Anterior cingulate cortex (tissue), 58 donors: ENCODE measurements around the gene SHISA6.

ENCODE experiments used
- DNase-seq, 58 donors: peaks; one replicate each; lab custom pipeline; 2025; lab: John Stamatoyannopoulos, UW

SHISA6 gene

DNA sequence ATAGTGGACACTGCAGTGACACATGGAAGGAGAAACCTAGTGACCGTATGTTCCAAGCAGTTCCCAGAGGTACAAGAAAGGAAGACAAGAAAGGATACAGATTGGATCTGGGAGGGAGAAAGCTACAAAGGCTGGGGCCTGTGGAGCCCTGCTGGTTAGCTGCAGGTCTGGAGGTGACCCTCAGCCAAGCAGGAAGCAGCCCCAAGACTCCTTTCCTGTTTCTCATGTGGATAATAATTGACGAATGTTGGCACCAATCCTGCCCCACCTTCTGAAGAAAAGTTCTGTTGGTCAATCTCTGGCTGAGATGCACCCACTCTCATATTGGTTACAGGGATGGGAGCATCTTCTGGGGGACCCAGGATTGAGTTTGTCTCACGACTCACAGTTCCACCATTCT lies 99.8 kb downstream of the SHISA6 start:
- DNase-seq: no peak

DNA sequence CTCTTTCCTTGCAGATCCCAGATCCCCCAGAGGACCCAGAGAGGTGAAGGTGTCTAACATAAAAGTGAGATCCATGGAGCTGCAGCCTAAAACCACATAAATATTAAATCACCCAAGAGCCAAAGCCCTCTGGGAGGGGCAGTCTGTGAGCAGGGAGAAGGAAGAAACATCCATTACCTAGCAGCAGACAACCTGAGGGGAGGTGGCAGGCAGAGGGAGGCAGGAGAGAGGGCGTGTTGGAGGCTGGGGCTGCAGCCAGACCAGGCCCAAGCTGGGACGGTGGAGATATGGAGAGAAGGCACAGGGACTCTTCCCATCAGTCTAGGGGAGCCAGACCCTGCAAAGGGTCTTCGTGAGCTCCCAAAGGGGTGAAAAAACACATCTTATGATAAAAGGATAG lies 101.1 kb downstream of the SHISA6 start:
- DNase-seq: no peak

DNA sequence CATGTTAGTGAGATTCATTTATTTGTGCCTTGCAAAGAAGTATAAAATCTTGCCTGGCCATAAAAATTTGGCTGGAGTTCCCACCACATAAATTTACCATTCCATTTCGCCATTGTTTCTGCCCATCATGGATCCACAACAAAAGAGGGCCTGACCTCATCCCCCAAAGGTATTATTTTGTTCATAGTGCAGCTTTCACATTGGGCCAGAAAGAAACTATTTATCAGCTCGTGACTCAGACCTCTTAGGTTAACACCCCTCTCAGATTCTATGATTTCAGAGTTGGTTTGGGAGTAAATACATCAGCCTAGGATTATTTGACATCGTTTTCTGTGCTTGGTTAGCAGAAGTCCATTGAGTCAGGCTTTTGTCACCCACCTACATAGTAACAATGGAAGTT lies 108.1 kb downstream of the SHISA6 start:
- no peak for DNase-seq

DNA sequence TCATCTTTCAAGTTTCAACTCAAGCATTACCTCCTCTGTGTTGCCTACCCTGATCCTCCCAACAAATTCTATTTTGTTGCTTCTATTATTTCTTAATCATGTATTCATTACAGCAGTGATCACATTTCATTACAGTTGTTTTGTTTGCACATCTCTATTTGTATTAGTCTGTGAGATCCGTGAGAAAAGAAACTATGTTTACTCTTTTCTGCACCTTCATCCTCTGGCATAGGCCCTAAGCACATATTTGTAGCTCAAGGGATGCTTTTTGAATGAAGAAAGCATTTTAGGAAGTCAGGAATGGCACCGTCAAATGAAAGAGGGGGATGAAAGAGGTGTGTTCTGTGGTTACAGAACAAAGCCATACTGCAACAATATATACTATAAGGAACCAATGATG lies 110.5 kb downstream of the SHISA6 start:
- DNase-seq: no peak

DNA sequence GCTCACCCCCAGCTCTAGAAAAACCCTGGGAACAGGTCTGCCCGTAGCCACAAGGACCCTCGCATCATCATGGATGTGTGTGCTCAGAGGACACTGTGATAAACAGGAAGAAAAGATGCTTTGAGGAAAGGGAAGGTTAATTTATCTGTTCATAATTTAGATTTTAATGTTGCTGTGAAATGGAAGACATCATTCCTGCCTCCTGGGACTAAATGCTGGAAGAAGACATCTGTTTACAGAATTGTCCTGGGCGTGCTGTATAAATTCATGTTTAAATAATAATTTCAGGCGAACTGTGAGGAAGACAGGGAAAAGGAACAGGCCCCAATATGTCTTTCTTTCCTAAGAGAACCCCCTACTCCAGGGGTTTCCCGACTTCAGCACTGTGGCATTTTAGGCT lies 112.6 kb downstream of the SHISA6 start:
- DNase-seq: no peak

DNA sequence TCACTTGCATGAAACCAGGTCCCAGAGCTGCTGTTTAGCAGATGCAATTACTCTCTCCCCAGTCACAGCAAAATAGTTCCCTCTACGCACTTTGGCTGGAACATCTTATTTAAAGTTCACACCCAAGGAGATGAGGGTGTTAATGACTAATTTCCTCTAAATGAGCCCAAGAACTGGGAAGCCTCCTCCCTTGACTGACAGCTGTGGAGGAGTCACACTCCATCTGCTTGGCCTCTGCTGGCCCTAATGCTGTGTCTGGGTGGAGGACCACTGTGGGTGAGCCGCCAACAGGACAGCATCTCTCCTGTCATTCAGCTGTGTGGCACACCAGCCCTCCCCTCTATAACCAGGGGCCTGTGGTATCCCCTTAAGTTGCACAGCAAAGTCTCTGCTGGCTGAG lies 115.4 kb downstream of the SHISA6 start:
- no peak for DNase-seq

DNA sequence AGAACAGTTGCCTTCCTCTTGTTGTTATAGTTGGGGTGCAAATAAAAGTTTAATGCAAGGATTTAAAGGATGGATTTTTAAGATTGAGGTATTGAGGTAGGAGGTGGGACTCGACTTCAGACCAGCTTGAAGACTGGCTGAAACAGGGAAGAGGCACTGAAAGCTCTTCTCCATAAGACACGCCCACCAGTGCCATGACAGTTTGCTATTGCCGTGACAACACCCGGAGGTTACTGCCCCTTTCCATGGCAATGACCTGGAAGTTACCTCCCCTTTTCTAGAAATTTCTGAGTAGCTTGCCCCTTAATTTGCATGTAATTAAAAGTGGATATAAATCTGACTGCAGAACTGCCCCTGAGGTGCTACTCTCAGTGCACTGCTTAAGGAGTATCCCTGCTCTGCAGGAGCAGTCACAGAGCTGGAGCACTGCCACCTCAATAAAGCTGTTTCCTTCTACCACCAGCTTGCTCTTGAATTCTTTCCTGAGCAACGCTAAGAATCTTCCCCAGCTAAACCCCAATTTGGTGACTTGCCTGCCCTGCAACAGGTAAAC lies 122.6 kb downstream of the SHISA6 start:
- DNase-seq: no peak

DNA sequence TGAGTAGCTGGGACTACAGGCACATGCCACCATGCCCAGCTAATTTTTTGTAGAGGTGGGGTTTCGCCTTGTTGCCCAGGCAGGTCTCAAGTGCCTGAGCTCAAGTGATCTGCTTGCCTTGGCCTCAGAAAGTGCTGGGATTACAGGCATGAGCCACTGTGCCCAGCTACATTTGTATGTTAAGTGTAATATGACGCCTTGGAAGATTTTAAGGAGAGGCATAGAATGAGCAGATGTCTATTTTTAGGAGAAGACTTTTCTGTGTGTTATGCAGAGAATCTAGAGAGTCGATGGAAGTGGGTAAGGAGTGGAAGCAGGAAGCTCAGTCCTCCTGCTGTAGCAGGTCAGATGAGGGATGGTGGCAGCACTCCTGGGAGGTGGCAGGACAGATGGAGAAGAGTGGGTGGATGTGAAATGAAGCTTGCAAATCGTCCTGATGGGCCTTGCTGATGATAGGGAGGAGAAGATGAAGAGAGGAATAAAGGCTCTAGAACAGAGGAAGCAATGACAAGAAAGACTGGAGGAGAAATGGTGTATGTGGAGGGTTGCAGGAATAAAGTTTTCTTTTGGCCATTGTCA lies 125.3 kb downstream of the SHISA6 start:
- DNase-seq: peak in 12 of 58 donors; percentile 3 to 53 (median 9)

DNA sequence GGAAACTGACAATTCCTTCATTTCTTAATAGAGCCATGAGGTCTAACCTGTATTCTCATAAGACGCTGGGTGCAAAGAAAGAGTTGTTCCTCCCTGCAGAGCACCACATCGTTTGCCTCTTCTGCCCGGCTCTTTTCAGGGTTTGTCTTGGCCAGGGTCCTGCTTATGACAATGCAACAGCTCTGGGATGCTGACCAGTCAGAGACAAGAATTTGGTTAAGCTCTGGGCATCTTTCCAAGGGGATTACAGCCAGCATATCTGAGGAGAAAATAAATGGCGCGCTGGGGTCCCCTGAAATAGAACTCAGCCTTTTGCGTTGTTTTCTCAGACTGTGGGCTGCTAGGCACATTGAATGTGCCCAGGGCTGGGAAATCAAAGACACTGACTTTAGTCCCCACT lies 128.6 kb downstream of the SHISA6 start:
- peak in 26 of 58 donors; percentile 4 to 65 (median 20) for DNase-seq

DNA sequence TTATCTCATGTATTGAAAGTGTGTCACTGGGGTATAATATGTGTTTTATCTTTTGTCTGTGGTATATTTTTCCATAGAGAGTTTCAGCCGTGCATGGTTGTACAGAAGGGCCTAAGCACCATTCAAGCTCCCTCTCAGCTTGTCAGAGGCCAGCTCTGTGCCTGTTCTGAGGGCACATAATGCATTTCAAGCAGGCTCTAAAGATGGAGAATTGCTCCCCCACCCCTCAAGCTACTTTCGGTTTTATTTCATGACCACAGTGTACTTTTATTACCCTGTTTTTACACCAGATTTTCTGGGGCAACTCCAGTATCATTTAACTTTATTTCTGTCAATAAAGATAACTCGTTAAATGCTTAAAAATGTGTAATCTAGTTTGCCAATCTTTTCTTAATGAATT lies 131.7 kb downstream of the SHISA6 start:
- peak in 4 of 58 donors; percentile 1 to 6 (median 2) for DNase-seq

DNA sequence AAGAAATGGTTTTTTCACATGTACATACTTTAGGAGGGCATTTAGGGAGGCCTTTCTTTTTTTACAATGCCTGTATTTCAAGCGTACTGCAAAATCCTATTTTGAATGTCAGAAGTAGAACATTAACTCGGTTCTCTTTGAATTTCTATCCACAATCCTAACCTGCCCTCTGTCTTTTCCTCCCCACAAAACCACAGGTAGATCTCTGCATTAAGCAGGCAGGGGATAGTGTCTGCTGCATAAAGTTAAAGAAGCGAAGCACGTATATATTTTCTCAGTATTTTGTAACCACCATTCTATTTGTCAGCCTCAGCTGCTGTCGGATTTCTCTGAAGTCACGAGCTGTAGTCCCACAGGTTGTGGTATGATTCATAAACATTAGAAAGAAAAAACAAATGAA lies 137.5 kb downstream of the SHISA6 start:
- no peak for DNase-seq

DNA sequence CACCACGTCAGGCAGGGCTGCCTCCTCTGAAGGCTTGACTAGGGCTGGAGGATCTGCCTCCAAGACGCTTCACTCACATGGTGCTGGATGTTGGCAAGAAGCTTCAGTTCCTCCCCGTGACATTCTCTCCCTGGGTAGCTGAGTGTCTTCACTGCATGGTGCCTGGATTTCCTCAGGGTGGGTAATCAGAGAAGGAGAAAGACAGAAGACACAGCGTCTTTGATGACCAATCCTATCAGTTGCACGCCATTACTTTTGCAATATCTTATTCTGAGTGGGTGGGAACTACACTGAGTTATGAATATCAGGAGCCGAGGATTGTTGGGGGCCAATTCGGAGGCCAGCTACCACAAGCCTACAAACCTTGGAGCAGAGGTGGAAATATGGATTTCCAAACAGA lies 139.7 kb downstream of the SHISA6 start:
- no peak for DNase-seq

DNA sequence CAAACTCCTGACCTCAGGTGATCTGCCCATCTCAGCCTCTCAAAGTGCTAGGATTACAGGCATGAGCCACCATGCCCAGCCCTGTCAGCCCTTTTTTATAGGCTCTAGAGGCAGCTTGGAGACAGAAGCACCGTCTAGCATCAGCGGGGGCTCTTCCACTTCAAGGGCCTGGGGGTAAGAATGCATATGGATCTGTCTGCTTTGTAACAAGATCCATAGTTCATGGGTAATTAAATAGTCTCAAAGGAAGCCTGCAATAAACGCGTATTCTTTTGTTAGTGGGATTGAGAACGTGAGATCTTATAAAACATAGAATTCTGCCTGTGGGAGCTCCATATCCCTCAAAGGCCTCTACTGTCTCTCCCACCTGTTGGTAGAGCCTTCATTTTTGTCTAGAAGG lies 142.1 kb downstream of the SHISA6 start:
- no peak for DNase-seq

DNA sequence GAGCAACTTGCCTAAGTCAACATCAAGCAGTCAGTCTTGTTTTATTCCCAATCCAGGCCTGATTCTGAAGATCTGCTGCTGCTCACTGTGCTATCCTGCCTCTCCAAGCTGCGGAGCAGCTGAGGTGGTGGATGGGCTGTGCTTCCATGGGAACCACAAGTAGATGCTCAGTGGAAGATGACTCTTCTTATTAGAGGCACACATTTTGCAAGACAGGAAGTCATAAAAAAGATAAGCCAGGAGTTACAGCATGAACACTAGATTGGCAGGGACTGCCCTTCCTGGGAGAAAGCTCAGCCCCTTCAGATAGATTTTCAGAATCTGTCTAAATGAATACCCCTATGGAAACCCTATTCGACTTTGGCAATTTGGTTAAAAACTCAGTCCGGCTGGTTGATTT lies 143.1 kb downstream of the SHISA6 start:
- no peak for DNase-seq

DNA sequence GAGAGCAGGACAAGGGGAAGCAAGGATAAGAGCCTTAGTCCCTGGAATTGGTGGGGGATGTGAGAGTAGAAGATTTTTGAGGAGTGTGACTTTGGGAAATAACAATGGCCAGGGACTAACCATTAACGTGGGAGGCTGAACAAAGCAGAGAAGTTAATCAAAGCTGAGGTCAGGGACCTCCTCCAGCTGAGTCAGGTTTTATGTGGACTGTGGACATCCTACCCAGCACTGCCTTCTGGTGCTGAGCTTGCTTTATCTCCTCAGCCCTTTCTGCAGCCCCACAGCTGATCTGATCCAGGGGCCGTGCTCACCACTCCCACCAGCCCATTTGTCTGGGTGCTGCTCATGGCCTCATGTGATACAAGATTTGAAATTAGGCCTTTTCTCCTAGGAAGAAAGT lies 146.6 kb downstream of the SHISA6 start:
- no peak for DNase-seq

DNA sequence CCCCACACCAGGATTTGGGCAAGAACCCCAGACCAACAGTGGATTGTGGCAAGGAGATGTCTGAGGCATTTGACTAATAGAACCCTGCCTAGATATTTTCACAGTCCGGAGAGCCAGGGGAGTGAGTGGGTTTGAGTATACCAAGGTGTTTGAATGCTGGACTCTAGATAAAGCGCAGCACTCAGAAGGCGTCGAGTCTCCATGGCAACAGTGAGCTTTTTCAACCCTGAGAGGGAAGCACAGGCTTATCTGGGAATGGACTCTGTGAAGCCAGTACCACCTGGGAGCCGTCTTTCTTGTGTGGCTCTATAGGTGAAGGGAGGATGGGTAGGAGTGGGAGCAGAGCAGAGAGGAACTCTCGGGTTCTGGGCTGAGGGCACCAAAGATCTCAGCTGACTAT lies 147.0 kb downstream of the SHISA6 start:
- no peak for DNase-seq

DNA sequence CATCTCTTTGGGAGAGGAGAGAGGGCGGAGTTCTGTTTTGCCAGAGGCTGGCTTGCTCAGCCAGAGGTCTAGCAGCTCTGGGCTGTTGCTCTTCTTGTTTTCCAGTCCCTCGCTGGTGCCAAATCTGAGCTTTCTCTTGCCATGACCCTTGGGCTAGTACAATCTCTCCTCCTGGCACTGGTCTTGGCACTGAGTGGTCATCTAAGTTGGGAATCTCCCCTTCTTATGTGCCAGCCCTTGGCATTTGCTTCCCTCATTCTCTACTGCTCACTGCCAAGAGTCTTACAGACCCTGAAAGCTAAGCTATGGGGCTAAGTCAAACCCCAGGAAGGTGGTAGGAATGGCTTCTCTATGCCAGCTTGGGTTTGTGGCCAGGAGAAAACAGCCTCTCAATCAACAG lies 148.6 kb downstream of the SHISA6 start:
- peak in 6 of 58 donors; percentile 1 to 25 (median 7) for DNase-seq

DNA sequence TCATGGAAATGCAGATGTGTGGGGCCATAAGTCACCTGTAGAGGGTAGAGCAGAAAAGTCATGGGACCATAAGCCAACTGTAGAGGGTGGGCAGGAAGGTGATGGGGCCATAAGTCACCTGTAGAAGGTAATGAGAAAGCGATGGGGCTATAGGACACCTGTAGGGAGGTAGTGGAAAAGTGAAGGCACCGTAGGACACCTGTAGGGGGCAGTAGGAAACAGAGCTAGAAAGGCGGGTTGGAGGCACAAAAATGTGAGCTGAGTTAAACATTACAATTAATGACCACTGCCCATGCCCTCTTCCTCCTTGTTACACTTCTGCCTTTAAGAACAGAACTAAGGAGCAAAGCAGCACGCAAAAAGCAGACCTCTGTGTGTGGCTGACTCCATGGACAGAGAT lies 150.1 kb downstream of the SHISA6 start:
- DNase-seq: no peak

DNA sequence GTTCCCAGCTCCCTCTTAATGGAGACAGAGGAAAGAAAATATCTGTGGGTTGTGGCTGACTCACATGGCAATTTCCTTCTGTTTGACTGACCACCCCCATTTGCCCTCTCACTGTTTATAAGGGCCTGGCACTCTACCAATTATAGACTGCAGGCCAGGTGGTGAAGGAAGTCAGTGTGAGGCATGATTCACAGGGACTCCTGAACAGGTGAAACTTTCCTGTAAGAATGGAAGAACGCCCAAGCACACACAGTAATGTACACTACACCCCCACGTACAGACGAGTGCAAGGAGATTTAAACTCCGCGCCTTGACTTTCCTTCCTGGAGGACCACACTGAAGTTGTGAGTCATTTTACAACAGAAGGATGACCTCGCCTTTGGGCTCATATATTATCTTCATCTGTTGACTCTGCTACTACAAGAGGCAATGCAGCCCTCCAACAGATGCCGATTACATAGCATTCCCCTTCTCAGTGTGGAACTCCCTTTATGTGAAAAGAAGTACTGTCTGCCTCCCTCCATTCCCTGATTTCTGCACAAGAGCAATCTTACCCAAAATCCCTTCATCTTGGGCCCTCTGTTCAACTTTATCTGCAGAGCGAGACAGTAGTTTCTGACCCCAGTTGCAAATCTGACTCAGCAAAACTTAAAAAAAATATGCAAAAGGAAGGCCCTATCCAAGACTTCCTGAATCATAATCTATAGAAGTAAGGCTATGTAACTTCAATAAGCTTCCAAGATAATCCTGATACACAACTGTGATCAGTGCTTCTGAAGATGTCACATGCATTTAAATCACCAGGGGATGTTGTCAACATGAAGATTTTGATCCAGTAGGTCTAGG lies 163.6 kb downstream of the SHISA6 start:
- DNase-seq: no peak

DNA sequence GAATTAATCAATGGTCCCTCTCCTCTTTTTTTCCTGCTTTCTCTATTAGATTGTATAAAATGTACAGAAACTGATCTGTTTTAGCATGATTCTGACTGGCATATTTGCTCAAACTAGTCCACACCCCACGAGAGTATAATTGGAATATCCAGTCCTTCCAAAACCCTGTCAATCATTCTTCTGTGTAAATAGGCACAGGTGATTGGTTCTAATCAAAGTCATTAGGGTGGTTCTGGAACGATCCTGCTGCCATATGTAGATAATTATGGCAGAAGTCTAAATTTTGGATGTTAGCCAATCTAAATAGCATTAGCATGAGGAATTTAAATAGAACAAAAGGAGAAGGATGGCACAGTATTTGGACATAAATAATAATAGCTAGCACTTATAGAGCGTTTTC lies 165.7 kb downstream of the SHISA6 start:
- DNase-seq: no peak

DNA sequence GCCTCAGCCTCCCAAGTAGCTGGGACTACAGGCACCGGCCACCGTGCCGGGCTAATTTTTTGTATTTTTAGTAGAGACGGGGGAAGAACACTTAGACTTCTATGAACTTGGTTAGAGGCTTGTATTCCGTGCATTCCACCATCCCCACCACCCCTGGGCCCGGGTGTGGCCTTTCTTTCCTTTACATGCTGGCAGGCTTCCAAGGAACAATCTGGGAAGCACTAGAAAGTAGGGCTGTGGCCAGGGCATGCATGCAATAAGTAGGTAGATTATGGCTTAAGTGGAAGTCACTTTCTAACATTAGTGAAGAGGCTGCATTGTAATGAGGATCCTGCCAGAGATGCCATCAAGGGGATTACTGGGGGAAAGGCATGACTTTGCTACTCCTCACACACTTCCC lies 171.6 kb downstream of the SHISA6 start:
- DNase-seq: no peak

DNA sequence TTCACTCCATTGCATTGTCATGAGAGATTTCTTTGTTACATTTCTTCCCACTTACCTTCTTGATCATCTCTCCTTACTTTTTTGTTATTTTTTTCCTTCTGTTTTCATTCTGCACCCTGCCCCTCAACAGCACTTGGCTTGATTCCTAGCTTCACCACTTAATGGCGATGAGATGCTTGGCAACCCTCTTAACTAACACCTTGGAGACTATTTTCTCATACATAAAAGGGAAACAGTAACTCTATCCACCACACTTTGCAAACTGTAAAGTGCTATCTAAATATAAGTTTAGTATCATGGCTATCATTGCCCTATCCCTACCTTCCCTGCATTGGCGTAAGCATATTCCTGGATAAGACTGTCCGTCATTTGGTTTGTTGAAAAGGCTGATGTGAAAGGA lies 177.3 kb downstream of the SHISA6 start:
- no peak for DNase-seq
